ENCODE measurements around the gene ATP5F1A.

The ATP5F1A gene

GRCh38 chr18:46061796-46062195 is 36.3 kb downstream of the ATP5F1A start:
- Histone ChIP-seq H3K9me3 (ENCODE audit: insufficient read depth, low read depth, low read length) (no peaks in the 10 kb centered on the region), H3K9ac (ENCODE audit: low read depth, low read length, poor library complexity, severe bottlenecking) (no peak overlapping the region), H4K20me1 (ENCODE audit: insufficient read depth, low read length, poor library complexity, severe bottlenecking) (no peaks in the 10 kb centered on the region), H3K4me2 (ENCODE audit: low read depth, low read length, poor library complexity, severe bottlenecking) (no peak overlapping the region), H3K4me3 (ENCODE audit: low read length, poor library complexity, severe bottlenecking) (no peak overlapping the region), H3K4me1 (ENCODE audit: insufficient read depth, low read length, poor library complexity, severe bottlenecking) (no peaks in the 10 kb centered on the region), H3K36me3 (ENCODE audit: insufficient read depth, low read length) (no peaks in the 10 kb centered on the region), H3K9me2 (replicated peaks; ENCODE audit: low read depth, low read length) (no peaks in the 10 kb centered on the region), H3K79me2 (ENCODE audit: insufficient read depth, low read length) (no peaks in the 10 kb centered on the region), H3F3A (ENCODE audit: low read depth) (no peaks in the 10 kb centered on the region), H3K27me3 (ENCODE audit: insufficient read depth, low read length, poor library complexity, severe bottlenecking) (no peaks in the 10 kb centered on the region), H2AFZ (ENCODE audit: low read length) (no peak overlapping the region)
- TF ChIP-seq CTCF (conservative IDR thresholded peaks at IDR 0.05; ENCODE audit: low read length): no peak
- TF ChIP-seq EZH2phosphoT487 (IDR thresholded peaks at IDR 0.05; ENCODE audit: borderline replicate concordance): no peak

DNA sequence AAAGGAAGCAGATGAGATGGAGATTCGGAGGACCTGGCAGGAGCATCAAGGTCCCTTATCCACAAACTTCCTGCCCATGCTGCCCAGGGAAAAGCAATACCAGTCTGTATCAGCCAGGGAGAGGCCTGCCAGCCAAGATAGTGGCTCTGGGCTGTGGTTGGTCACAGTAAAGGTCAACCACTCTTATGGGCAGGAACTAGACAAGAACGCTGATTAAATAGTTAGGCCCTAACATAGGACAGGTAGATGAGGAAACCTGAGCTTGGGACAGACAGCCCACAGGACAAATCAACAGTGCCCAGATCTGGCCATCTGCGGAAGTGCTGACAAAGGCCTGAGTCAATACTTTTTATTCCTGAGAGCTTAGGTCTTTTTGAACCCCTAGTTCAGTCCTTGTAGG is 36.7 kb downstream of the ATP5F1A start:
- Histone ChIP-seq H3K27me3 (ENCODE audit: insufficient read depth, low read length, poor library complexity, severe bottlenecking) (no peaks in the 10 kb centered on the region), H3K9ac (ENCODE audit: low read depth, low read length, poor library complexity, severe bottlenecking) (no peak overlapping the region), H4K20me1 (ENCODE audit: insufficient read depth, low read length, poor library complexity, severe bottlenecking) (no peaks in the 10 kb centered on the region), H3K4me3 (ENCODE audit: low read length, poor library complexity, severe bottlenecking) (no peak overlapping the region), H3K79me2 (ENCODE audit: insufficient read depth, low read length) (no peaks in the 10 kb centered on the region), H3K4me2 (ENCODE audit: low read depth, low read length, poor library complexity, severe bottlenecking) (no peak overlapping the region), H3K36me3 (ENCODE audit: insufficient read depth, low read length) (no peaks in the 10 kb centered on the region), H3K9me3 (ENCODE audit: insufficient read depth, low read depth, low read length) (no peaks in the 10 kb centered on the region), H3K4me1 (ENCODE audit: insufficient read depth, low read length, poor library complexity, severe bottlenecking) (peaks cover 1% of the 10 kb centered on the region), H2AFZ (ENCODE audit: low read length) (no peak overlapping the region), H3K9me2 (replicated peaks; ENCODE audit: low read depth, low read length) (no peaks in the 10 kb centered on the region), H3F3A (ENCODE audit: low read depth) (no peaks in the 10 kb centered on the region)
- TF ChIP-seq CTCF (conservative IDR thresholded peaks at IDR 0.05; ENCODE audit: low read length) (no peak), EZH2phosphoT487 (IDR thresholded peaks at IDR 0.05; ENCODE audit: borderline replicate concordance) (no peak)

- no peaks in the 10 kb centered on the region for H3K9me3 ChIP-seq (ENCODE audit: insufficient read depth, low read depth, low read length)
- H3K4me1 ChIP-seq (ENCODE audit: insufficient read depth, low read length, poor library complexity, severe bottlenecking): peaks cover 11% of the 10 kb centered on the region
- TF ChIP-seq EZH2phosphoT487 (IDR thresholded peaks at IDR 0.05; ENCODE audit: borderline replicate concordance) (no peak), CTCF (conservative IDR thresholded peaks at IDR 0.05; ENCODE audit: low read length) (no peak)
- H3K9me2 ChIP-seq (replicated peaks; ENCODE audit: low read depth, low read length): no peaks in the 10 kb centered on the region
- H3K4me3 ChIP-seq (ENCODE audit: low read length, poor library complexity, severe bottlenecking): no peak overlapping the region
- no peaks in the 10 kb centered on the region for H3K27me3 ChIP-seq (ENCODE audit: insufficient read depth, low read length, poor library complexity, severe bottlenecking)
- no peaks in the 10 kb centered on the region for H4K20me1 ChIP-seq (ENCODE audit: insufficient read depth, low read length, poor library complexity, severe bottlenecking)
- peak overlapping the region; percentile 29 for H2AFZ ChIP-seq (ENCODE audit: low read length)
- no peak overlapping the region for H3K9ac ChIP-seq (ENCODE audit: low read depth, low read length, poor library complexity, severe bottlenecking)
- H3K79me2 ChIP-seq (ENCODE audit: insufficient read depth, low read length): no peaks in the 10 kb centered on the region
- H3F3A ChIP-seq (ENCODE audit: low read depth): no peaks in the 10 kb centered on the region
- no peak overlapping the region for H3K4me2 ChIP-seq (ENCODE audit: low read depth, low read length, poor library complexity, severe bottlenecking)
- H3K36me3 ChIP-seq (ENCODE audit: insufficient read depth, low read length): no peaks in the 10 kb centered on the region
Measured at GRCh38 chr18:46060359-46060841, 37.7 kb downstream of the ATP5F1A start.

Data from Loucy (cell line).